C4-2B (cell line): Measurements from ENCODE around the gene CACNB4.

Source experiments
- CTCF ChIP-seq: fragments of 450-650 bp; conservative IDR thresholded peaks from 2 replicates; pipeline ENCODE4 v1.5.1; 2017; ENCODE audit warnings: mild to moderate bottlenecking
- ZFX ChIP-seq: fragments of 450-650 bp; IDR thresholded peaks from 2 replicates; pipeline ENCODE4 v1.6.1; 2017

- TF ChIP-seq CTCF = no peak
- TF ChIP-seq ZFX = no peak
These were observed 119.2 kb downstream of the CACNB4 start for GRCh38 chr2:151979694-151980093.
